Activated CD8-positive, alpha-beta memory T cell treated with anti-CD3 and anti-CD28 coated beads for 1 hour (primary cell): ENCODE measurements around the gene CNPY3.
"Not testable (repeated sequence)": the region's sequence is repeated elsewhere in the genome, so short reads cannot be mapped to it uniquely, and the experiment has no call there.

Experiments used
- DNase-seq, 2 donors: peaks; one replicate each; pipeline ENCODE4 v3.0.0-alpha.2; 2020; ENCODE audit warnings: low read depth in 1 of 2; ENCODE audit errors: extremely low read depth in 1 of 2

Gene CNPY3

GRCh38 chr6:42928986-42929820, at the start of gene CNPY3:
TSS of gene CNPY3 (plus strand) at chr6:42929480. CDS start at chr6:42929571, 91 bp downstream.
- peak; percentile 87 for DNase-seq

- not testable (repeated sequence) for DNase-seq
Measured at GRCh38 chr6:42880240-42880817, 49.0 kb upstream of the CNPY3 start.

GRCh38 chr6:42880871-42881270, 48.4 kb upstream of the CNPY3 start:
- DNase-seq = not testable (repeated sequence)

- DNase-seq = no peak
Measured at GRCh38 chr6:42885702-42886101, 43.6 kb upstream of the CNPY3 start.

- DNase-seq = not testable (repeated sequence)
Measured at GRCh38 chr6:42888201-42888600, 41.1 kb upstream of the CNPY3 start.

GRCh38 chr6:42889815-42890214, 39.5 kb upstream of the CNPY3 start:
- no peak for DNase-seq

GRCh38 chr6:42890311-42891198, 38.7 kb upstream of the CNPY3 start:
- DNase-seq = peak; percentile 70 to 76

GRCh38 chr6:42891199-42891722, 38.0 kb upstream of the CNPY3 start:
- DNase-seq = no peak

GRCh38 chr6:42894041-42894828, 35.0 kb upstream of the CNPY3 start:
- not testable (repeated sequence) for DNase-seq

GRCh38 chr6:42896178-42896719, 33.0 kb upstream of the CNPY3 start:
- DNase-seq = no peak

- DNase-seq = peak; percentile 38 to 54
Measured at GRCh38 chr6:42898891-42899361, 30.4 kb upstream of the CNPY3 start.

- DNase-seq = no peak
Measured at GRCh38 chr6:42899871-42900270, 29.4 kb upstream of the CNPY3 start.

GRCh38 chr6:42901538-42901957, 27.7 kb upstream of the CNPY3 start:
- DNase-seq = peak; percentile 33 to 37

GRCh38 chr6:42902429-42903263, 26.6 kb upstream of the CNPY3 start:
- DNase-seq = not testable (repeated sequence)

- DNase-seq = no peak
Measured at GRCh38 chr6:42904467-42904866, 24.8 kb upstream of the CNPY3 start.

- DNase-seq = no peak
Measured at GRCh38 chr6:42907336-42907735, 21.9 kb upstream of the CNPY3 start.

- DNase-seq = no peak
Measured at GRCh38 chr6:42909835-42910234, 19.4 kb upstream of the CNPY3 start.

GRCh38 chr6:42911171-42912021, 17.9 kb upstream of the CNPY3 start:
- DNase-seq = no peak
